Measurements from ENCODE around the gene KATNAL1. TPM values are rescaled to one million over a fixed set of nuclear protein-coding genes. Genes with fewer than 3 reads are reported as not detected.

Gene KATNAL1
- total RNA-seq, 5 donors from 2014 or later (not counting 1 experiment from before 2014, with no cell fraction given) = 4.0 to 13.8 (median 7.3) TPM

GRCh38 chr13:30307971-30308290 lies 580 bp upstream of the KATNAL1 start:
- peak overlapping the region; percentile 79 to 93 for H3K4me3 ChIP-seq (ENCODE audit: control insufficient read depth in 1 of 2, extremely low read depth in 1 of 2, low read length in 1 of 2)
- Mint-ChIP-seq H3K27ac (no peak overlapping the region), H3K27me3 (no peaks in the 10 kb centered on the region), H3K4me3 (peak overlapping the region; percentile 77 to 89 (median 87)), H3K36me3 (no peaks in the 10 kb centered on the region), H3K4me1 (peaks cover 6 to 38% (median 23%) of the 10 kb centered on the region in 3 donors), H3K9me3 (no peaks in the 10 kb centered on the region)
- no peak for ATAC-seq (replicated peaks in 1 of 4)
- H3K9me3 ChIP-seq = no peaks in the 10 kb centered on the region
- no peak for DNase-seq
- ChIA-PET POLR2A (interaction anchor here (0.6 kb wide), 2 partner anchors 11 to 488 kb away, joined by 4 to 9 read pairs; no protein-coding TSS in a partner anchor), CTCF (interaction anchor here (0.6 to 3.1 kb wide), 7 partner anchors 10 to 459 kb away, joined by 3 to 11 read pairs (median 3); no protein-coding TSS in a partner anchor)
- H3K27ac ChIP-seq (ENCODE audit: low read length) = no peak overlapping the region
- H3K27me3 ChIP-seq (replicated peaks in 1 of 2; ENCODE audit: control insufficient read depth in 2 of 2, extremely low read depth in 1 of 2, insufficient read depth in 2 of 2, low read length in 1 of 2) = no peaks in the 10 kb centered on the region
- peaks cover 6 to 10% of the 10 kb centered on the region in 2 experiments for H3K4me1 ChIP-seq (ENCODE audit: control insufficient read depth in 1 of 2, extremely low read depth in 1 of 2, insufficient read depth in 2 of 2, low read length in 2 of 2)
- no CpG with 5 or more reads among the region's 8 CpGs for WGBS (ENCODE audit: insufficient coverage)
- H3K36me3 ChIP-seq (ENCODE audit: control insufficient read depth in 2 of 2, extremely low read depth in 1 of 2, insufficient read depth in 1 of 2, low read length in 1 of 2) = no peaks in the 10 kb centered on the region

DNA sequence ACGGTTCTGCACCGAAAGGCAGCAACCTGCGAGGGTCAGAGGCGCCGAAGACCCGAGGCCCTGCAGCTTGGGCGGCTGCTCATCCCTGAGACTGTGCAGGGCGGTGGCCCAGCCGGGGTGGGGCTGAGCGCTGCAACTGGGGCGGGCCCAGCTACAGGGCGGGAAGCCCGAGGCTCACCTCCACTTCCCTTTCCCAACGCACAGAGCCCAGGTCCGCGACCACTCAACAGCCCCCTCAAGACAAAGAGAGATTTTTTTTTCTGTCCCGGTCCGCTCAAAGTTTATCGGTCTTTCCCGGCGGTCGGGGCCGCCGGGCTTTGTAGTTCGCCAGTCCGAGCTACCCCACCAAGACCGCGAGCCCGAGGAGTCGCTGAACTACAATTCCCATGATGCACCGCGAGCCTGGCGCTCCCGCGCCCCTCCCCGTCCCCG lies 573 bp downstream of the KATNAL1 start:
- Mint-ChIP-seq H3K27me3 (no peaks in the 10 kb centered on the region), H3K9me3 (no peaks in the 10 kb centered on the region), H3K4me3 (peak overlapping the region; percentile 77 to 89 (median 87)), H3K4me1 (peaks cover 6 to 42% (median 25%) of the 10 kb centered on the region in 3 donors), H3K27ac (peak overlapping the region; percentile 66 to 88), H3K36me3 (no peaks in the 10 kb centered on the region)
- peak overlapping the region; percentile 79 to 93 for H3K4me3 ChIP-seq (ENCODE audit: control insufficient read depth in 1 of 2, extremely low read depth in 1 of 2, low read length in 1 of 2)
- ATAC-seq (replicated peaks in 1 of 4) = peak; percentile 89 to 93 (median 92)
- 0% methylated on average over 37 of the region's 37 CpGs for WGBS (ENCODE audit: insufficient coverage)
- POLR2A ChIA-PET = interaction anchor here in 1 of 2 donors (0.5 to 0.7 kb wide), 2 partner anchors 47 to 534 kb away, joined by 4 to 15 read pairs; no protein-coding TSS in a partner anchor
- DNase-seq = peak; percentile 70 to 94 (median 85)
- no peaks in the 10 kb centered on the region for H3K36me3 ChIP-seq (ENCODE audit: control insufficient read depth in 2 of 2, extremely low read depth in 1 of 2, insufficient read depth in 1 of 2, low read length in 1 of 2)
- H3K4me1 ChIP-seq (ENCODE audit: control insufficient read depth in 1 of 2, extremely low read depth in 1 of 2, insufficient read depth in 2 of 2, low read length in 2 of 2) = peaks cover 6 to 10% of the 10 kb centered on the region in 2 experiments
- H3K9me3 ChIP-seq = no peaks in the 10 kb centered on the region
- H3K27me3 ChIP-seq (replicated peaks in 1 of 2; ENCODE audit: control insufficient read depth in 2 of 2, extremely low read depth in 1 of 2, insufficient read depth in 2 of 2, low read length in 1 of 2) = no peaks in the 10 kb centered on the region
- H3K27ac ChIP-seq (ENCODE audit: low read length) = peak overlapping the region; percentile 50
- CTCF ChIA-PET = interaction anchor here in 1 of 2 donors (0.5 to 3.1 kb wide), 8 partner anchors 65 to 905 kb away, joined by 3 to 11 read pairs (median 3); no protein-coding TSS in a partner anchor

DNA sequence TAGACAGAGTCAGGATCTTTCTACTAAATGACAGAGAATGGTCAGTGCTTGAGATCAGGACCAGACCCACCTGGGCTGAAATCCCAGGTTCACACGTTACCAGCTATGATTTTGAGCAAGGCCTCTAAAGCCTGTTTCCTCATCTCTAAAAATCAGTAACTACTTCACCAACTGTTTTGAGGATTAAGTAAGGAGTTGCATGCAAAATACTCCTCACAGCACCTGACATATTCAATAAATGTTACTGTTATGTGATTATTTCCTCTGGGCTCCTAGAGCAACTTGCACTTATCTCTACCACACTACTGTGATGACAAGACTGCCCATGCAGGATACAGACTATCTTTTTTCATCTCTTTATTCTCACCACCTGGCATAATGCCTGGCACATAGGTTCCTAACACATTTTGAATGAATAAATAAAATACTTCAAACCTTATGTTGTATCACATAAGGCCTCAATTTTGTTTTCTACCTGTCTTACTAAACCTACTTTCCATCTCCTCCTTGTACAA lies 1.8 kb downstream of the KATNAL1 start:
- no peak overlapping the region for H3K27ac ChIP-seq (ENCODE audit: low read length)
- no peaks in the 10 kb centered on the region for H3K27me3 ChIP-seq (replicated peaks in 1 of 2; ENCODE audit: control insufficient read depth in 2 of 2, extremely low read depth in 1 of 2, insufficient read depth in 2 of 2, low read length in 1 of 2)
- ChIA-PET POLR2A (no interaction called here), CTCF (interaction anchor here in 1 of 2 donors (3.1 kb wide), 1 partner anchor 69 kb away, joined by 11 read pairs; no protein-coding TSS in a partner anchor)
- no CpG with 5 or more reads among the region's 1 CpG for WGBS (ENCODE audit: insufficient coverage)
- Mint-ChIP-seq H3K36me3 (no peaks in the 10 kb centered on the region), H3K4me1 (peaks cover 6 to 42% (median 25%) of the 10 kb centered on the region in 3 donors), H3K9me3 (no peaks in the 10 kb centered on the region), H3K27me3 (no peaks in the 10 kb centered on the region), H3K27ac (no peak overlapping the region), H3K4me3 (peak overlapping the region in 1 of 3 donors; percentile 15)
- DNase-seq (no peak), ATAC-seq (replicated peaks in 1 of 4) (no peak)
- H3K9me3 ChIP-seq = no peaks in the 10 kb centered on the region
- H3K36me3 ChIP-seq (ENCODE audit: control insufficient read depth in 2 of 2, extremely low read depth in 1 of 2, insufficient read depth in 1 of 2, low read length in 1 of 2) = no peaks in the 10 kb centered on the region
- H3K4me3 ChIP-seq (ENCODE audit: control insufficient read depth in 1 of 2, extremely low read depth in 1 of 2, low read length in 1 of 2) = no peak overlapping the region
- H3K4me1 ChIP-seq (ENCODE audit: control insufficient read depth in 1 of 2, extremely low read depth in 1 of 2, insufficient read depth in 2 of 2, low read length in 2 of 2) = peaks cover 6 to 10% of the 10 kb centered on the region in 2 experiments

DNA sequence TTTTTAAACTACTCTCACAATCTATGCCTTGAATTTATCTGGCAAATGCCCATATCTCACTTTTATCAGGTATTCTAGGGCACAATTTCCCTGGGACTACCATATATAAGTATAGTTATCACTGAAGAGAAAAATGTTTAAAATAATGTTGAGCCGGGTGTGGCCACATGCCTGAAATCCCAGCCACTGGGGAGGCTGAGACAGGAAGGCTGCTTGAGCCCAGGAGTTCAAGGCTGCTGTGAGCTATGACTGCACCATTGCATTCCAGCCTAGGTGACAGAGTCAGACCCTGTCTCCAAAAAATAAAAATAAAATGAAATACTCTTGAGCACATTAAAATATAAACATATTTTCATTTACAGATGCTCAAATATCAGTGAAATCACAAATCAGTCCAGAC lies 4.1 kb downstream of the KATNAL1 start:
- CTCF ChIA-PET = interaction anchor here in 1 of 2 donors (0.5 to 0.6 kb wide), 2 partner anchors 31 to 50 kb away, joined by 8 to 9 read pairs; no protein-coding TSS in a partner anchor
- H3K27ac Mint-ChIP-seq = no peak overlapping the region
- H3K9me3 Mint-ChIP-seq = no peaks in the 10 kb centered on the region
- H3K4me1 ChIP-seq (ENCODE audit: control insufficient read depth in 1 of 2, extremely low read depth in 1 of 2, insufficient read depth in 2 of 2, low read length in 2 of 2) = peaks cover 6 to 10% of the 10 kb centered on the region in 2 experiments
- H3K36me3 ChIP-seq (ENCODE audit: control insufficient read depth in 2 of 2, extremely low read depth in 1 of 2, insufficient read depth in 1 of 2, low read length in 1 of 2) = no peaks in the 10 kb centered on the region
- ATAC-seq (replicated peaks in 1 of 4) = no peak
- H3K36me3 Mint-ChIP-seq = no peaks in the 10 kb centered on the region
- no peak for DNase-seq
- H3K27ac ChIP-seq (ENCODE audit: low read length) = no peak overlapping the region
- no peaks in the 10 kb centered on the region for H3K27me3 Mint-ChIP-seq
- POLR2A ChIA-PET = interaction anchor here (0.5 to 0.7 kb wide), 3 partner anchors 63 to 1930 kb away, joined by 3 to 9 read pairs (median 3); no protein-coding TSS in a partner anchor
- no peak overlapping the region for H3K4me3 ChIP-seq (ENCODE audit: control insufficient read depth in 1 of 2, extremely low read depth in 1 of 2, low read length in 1 of 2)
- no peak overlapping the region for H3K4me3 Mint-ChIP-seq
- H3K4me1 Mint-ChIP-seq = peaks cover 6 to 46% (median 28%) of the 10 kb centered on the region in 3 donors
- H3K9me3 ChIP-seq = no peaks in the 10 kb centered on the region
- 100% methylated on average over 1 of the region's 1 CpG for WGBS (ENCODE audit: insufficient coverage)
- no peaks in the 10 kb centered on the region for H3K27me3 ChIP-seq (replicated peaks in 1 of 2; ENCODE audit: control insufficient read depth in 2 of 2, extremely low read depth in 1 of 2, insufficient read depth in 2 of 2, low read length in 1 of 2)

- H3K4me3 ChIP-seq (ENCODE audit: control insufficient read depth in 1 of 2, extremely low read depth in 1 of 2, low read length in 1 of 2) = no peak overlapping the region
- Mint-ChIP-seq H3K4me3 (no peak overlapping the region), H3K36me3 (no peaks in the 10 kb centered on the region), H3K4me1 (peaks cover 6 to 46% (median 28%) of the 10 kb centered on the region in 3 donors), H3K27me3 (no peaks in the 10 kb centered on the region), H3K9me3 (no peaks in the 10 kb centered on the region), H3K27ac (no peak overlapping the region)
- ATAC-seq (replicated peaks in 1 of 4) = no peak
- peaks cover 4% of the 10 kb centered on the region in 2 experiments for H3K4me1 ChIP-seq (ENCODE audit: control insufficient read depth in 1 of 2, extremely low read depth in 1 of 2, insufficient read depth in 2 of 2, low read length in 2 of 2)
- POLR2A ChIA-PET = no interaction called here
- CTCF ChIA-PET = no interaction called here
- WGBS (ENCODE audit: insufficient coverage) = 100% methylated on average over 4 of the region's 5 CpGs
- H3K36me3 ChIP-seq (ENCODE audit: control insufficient read depth in 2 of 2, extremely low read depth in 1 of 2, insufficient read depth in 1 of 2, low read length in 1 of 2) = no peaks in the 10 kb centered on the region
- H3K9me3 ChIP-seq = no peaks in the 10 kb centered on the region
- no peaks in the 10 kb centered on the region for H3K27me3 ChIP-seq (replicated peaks in 1 of 2; ENCODE audit: control insufficient read depth in 2 of 2, extremely low read depth in 1 of 2, insufficient read depth in 2 of 2, low read length in 1 of 2)
- H3K27ac ChIP-seq (ENCODE audit: low read length) = no peak overlapping the region
- no peak for DNase-seq
Observed at GRCh38 chr13:30301827-30302226, 5.5 kb downstream of the KATNAL1 start.

DNA sequence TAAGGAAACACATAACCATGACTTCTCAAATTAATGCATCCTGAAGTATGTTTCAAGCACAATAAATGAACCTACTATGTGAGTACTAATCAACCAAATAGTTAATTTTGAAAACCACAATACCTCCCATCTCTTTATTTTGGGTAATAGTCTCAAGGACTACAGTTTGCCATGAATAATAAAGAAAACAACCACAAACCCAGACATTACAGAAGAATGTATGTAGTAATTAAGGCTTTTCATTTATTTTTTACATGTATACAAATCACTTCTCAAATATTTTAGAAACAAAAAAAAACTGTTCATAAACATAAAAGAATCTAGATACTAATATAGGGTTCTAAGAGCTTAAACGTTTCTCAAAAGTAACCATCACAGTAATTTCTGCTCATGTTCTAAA lies 6.8 kb downstream of the KATNAL1 start:
- no peak overlapping the region for H3K4me3 Mint-ChIP-seq
- Histone ChIP-seq H3K27ac (ENCODE audit: low read length) (no peak overlapping the region), H3K4me1 (ENCODE audit: control insufficient read depth in 1 of 2, extremely low read depth in 1 of 2, insufficient read depth in 2 of 2, low read length in 2 of 2) (no peaks in the 10 kb centered on the region), H3K9me3 (no peaks in the 10 kb centered on the region), H3K27me3 (replicated peaks in 1 of 2; ENCODE audit: control insufficient read depth in 2 of 2, extremely low read depth in 1 of 2, insufficient read depth in 2 of 2, low read length in 1 of 2) (no peaks in the 10 kb centered on the region), H3K36me3 (ENCODE audit: control insufficient read depth in 2 of 2, extremely low read depth in 1 of 2, insufficient read depth in 1 of 2, low read length in 1 of 2) (no peaks in the 10 kb centered on the region), H3K4me3 (ENCODE audit: control insufficient read depth in 1 of 2, extremely low read depth in 1 of 2, low read length in 1 of 2) (no peak overlapping the region)
- peaks cover 2 to 38% (median 22%) of the 10 kb centered on the region in 3 donors for H3K4me1 Mint-ChIP-seq
- H3K27ac Mint-ChIP-seq = no peak overlapping the region
- ChIA-PET POLR2A (no interaction called here), CTCF (no interaction called here)
- WGBS (ENCODE audit: insufficient coverage) = no CpG with 5 or more reads among the region's 1 CpG
- DNase-seq (no peak), ATAC-seq (replicated peaks in 1 of 4) (no peak)
- no peaks in the 10 kb centered on the region for H3K36me3 Mint-ChIP-seq
- H3K9me3 Mint-ChIP-seq = no peaks in the 10 kb centered on the region
- H3K27me3 Mint-ChIP-seq = no peaks in the 10 kb centered on the region

Data from T-cell (primary cell).